Ammon's horn (tissue), 1 donor: ENCODE data around the gene AGRP.
"Not testable (repeated sequence)": the region's sequence is repeated elsewhere in the genome, so short reads cannot be mapped to it uniquely, and the experiment has no call there.

ENCODE experiments used
- DNase-seq: peaks from one replicate; pipeline ENCODE4 v3.0.0-alpha.2; 2016; ENCODE audit warnings: low spot score

AGRP gene

GRCh38 chr16:67504031-67505021, 21.0 kb upstream of the AGRP start:
- peak; percentile 53 for DNase-seq

GRCh38 chr16:67499106-67499505, 15.8 kb upstream of the AGRP start:
- no peak for DNase-seq

GRCh38 chr16:67490335-67491096, 7.2 kb upstream of the AGRP start:
- no peak for DNase-seq

GRCh38 chr16:67489401-67490083, 6.2 kb upstream of the AGRP start:
- no peak for DNase-seq

- DNase-seq = not testable (repeated sequence)
Measured at GRCh38 chr16:67487561-67487960, 4.2 kb upstream of the AGRP start.

GRCh38 chr16:67486805-67487204, 3.5 kb upstream of the AGRP start:
- DNase-seq = no peak

GRCh38 chr16:67483731-67484525, 581 bp upstream of the AGRP start:
- DNase-seq = no peak

- DNase-seq = no peak
Measured at GRCh38 chr16:67482233-67482924, 968 bp downstream of the AGRP start.

GRCh38 chr16:67481561-67482232, 1.6 kb downstream of the AGRP start:
- peak; percentile 49 for DNase-seq

- peak; percentile 97 for DNase-seq
Measured at GRCh38 chr16:67480833-67481560, 2.4 kb downstream of the AGRP start, which contains the start of gene ATP6V0D1. TSS of gene ATP6V0D1 (minus strand) at chr16:67481157. CDS start at chr16:67481086, 71 bp downstream.

GRCh38 chr16:67477960-67478554, 5.3 kb downstream of the AGRP start:
- DNase-seq = no peak

- no peak for DNase-seq
Measured at GRCh38 chr16:67474551-67475455, 8.5 kb downstream of the AGRP start.

GRCh38 chr16:67471758-67472384, 11.5 kb downstream of the AGRP start:
- no peak for DNase-seq

- peak; percentile 96 for DNase-seq
Measured at GRCh38 chr16:67470359-67470758, 13.0 kb downstream of the AGRP start.

GRCh38 chr16:67468731-67469130, 14.6 kb downstream of the AGRP start:
- DNase-seq = no peak

- DNase-seq = no peak
Measured at GRCh38 chr16:67466581-67466980, 16.8 kb downstream of the AGRP start.

- peak; percentile 57 for DNase-seq
Measured at GRCh38 chr16:67464565-67464964, 18.8 kb downstream of the AGRP start.
